NK-92 (cell line): ENCODE measurements around the gene PLD1.

Experiments
- DNase-seq: peaks from one replicate; lab custom pipeline; 2025; ENCODE audit not compliant: unreplicated experiment; lab: John Stamatoyannopoulos, UW

The PLD1 gene

DNA sequence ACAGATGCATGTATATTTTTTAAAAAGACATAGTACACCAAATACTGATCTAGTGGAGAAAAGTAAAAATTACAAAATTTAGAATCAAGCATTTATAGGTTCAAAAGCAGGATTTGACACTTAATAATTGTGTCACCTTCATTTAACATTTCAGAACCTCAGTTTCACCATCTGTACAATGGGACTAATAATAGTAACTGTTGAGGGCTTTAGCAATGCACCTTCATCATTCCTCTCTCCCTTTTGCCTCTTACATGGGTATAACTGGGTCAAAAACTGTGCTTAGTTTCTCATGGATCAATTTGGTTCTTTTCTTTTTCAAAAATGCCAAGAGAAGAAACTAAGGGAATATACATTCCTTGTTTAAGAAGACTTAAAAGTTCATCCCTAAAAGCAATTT is 27.4 kb upstream of the PLD1 start:
- DNase-seq, result no peak

DNA sequence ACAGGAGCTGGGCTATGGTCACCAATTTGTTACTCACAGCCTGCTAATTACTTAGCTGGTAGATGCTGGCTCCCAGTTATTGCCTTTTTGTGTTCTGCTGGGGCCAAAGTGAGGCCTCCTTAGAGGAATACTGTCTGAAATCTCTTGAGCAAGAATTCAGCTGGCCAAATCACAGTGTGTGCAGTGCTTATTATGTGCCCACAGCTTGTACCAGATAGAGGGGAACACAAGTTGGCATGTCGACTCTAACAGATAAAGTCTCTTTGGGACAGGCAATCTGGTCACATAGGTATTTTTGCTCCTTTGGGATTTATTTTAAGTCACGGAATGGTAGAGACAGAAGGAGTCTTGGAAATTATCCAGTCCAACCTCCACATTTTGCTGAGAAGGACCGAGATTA is 26.6 kb upstream of the PLD1 start:
- DNase-seq, result no peak

DNA sequence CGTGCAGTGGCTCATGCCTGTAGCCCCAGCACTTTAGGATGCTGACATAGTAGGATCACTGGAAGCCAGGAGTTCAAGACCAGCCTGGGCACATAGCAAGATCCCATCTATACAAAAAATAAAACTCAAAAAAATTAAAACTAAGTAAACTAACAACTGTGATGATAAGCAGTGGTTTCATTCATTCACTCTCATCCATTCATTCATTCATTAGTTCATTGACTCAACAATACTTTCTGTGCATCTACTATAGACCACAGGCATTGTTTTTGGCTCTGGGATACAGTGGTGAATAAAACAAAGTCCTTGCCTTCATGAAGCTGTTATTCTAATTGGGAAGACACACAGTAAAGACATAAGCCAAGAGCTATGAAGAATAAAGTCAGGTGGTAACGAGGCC is 25.3 kb upstream of the PLD1 start:
- no peak for DNase-seq

DNA sequence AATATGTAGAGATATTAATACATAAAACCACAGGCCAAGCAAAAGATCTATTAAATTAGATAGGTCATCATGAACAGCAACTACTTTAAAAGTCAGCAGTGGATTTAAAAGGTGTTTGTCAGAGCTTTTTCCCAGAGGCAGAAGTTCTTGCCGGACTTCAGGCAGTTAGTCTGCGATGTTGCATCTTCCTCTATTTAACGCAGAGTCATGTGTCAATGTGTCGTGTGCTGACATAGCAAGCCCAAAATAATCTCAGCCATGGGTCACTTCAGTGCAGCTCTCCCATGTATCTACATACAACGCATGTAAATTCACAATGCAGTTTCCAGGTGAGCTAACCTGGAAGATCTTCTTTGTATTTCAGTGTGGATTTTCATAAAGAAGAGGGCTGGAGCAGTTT is 24.8 kb upstream of the PLD1 start:
- no peak for DNase-seq

DNA sequence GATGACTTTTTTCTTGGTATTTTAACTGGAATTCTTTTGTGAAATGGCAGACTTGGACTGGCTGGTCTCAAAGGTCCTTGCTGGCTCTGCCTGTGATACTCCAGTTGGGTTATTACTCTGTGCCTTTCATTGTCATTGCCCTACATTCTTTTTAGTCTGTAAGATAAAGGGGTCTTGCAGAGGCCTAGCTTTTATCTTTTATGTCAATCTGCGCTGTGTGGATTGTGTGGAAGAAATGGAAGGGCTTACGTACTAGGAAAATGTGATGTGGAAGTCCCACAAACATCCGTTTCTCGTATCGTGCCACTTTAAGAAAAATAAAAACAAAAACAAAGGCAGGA is 24.1 kb upstream of the PLD1 start:
- no peak for DNase-seq

DNA sequence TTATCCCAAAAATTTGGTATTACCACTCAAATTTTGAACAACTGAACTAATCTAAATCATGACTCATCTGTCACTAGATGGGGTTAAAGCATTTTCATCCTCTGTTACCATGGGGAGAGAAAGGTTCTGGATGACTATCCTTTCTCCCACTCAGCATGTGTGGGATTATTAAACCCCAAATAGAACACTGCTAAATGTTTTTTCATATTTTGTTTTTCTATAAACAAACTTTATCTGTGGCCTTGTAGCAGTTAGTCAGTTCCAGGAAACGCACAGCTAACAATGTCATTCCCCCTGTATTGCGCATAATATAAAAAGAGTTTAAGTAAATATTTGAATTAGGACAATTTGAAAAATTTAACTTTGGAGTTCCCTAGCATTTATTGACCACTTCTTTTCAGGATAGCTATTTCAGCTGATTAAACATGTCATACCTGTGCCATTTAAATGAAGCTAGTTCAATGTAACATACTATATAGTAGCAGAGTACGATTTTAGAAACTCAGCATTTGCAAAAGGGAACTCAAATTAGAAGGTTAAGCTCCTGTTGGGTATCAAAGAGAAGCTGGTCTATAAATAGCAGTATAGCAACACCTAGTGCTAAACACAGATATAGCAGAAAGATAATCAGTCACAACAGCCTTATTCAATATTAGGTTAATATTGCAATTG is 23.6 kb upstream of the PLD1 start:
- DNase-seq, result no peak

DNA sequence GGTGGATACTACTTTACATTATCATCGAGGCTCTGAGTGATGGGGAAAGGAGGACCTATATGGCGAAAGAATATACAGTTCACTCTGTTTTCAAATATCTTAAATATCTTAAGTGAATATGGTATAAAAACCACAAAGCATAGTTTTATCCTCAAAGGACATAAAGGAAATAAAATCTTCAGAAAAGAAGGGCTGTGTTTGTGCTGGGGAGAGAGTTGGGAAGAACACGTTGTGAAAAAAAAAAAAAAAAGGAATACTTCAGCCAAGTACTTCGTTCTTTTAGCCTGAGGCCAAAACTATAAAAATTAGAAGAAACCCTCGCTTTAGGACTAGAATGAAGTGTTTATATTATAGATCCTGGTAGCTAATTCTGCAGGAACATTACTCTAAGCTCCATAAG is 22.7 kb upstream of the PLD1 start:
- no peak for DNase-seq

DNA sequence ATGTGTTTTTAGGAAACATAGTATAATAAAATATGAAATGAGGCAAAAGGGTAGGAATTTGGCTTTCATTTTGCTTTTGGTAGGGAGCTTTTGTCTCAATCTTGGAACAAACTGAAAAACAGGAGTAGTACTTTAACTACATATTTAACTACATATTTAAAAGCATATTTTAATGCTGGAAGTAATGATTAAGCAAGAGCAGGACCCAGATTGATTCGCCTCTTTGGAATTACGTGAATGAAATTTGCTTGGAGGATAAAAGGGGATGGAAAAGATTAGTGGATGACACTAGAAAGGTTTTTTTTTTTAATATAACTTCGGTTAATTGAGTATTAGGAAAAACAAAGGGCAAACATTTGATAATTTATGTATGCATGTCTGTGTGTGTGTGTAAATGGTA is 21.7 kb upstream of the PLD1 start:
- no peak for DNase-seq

DNA sequence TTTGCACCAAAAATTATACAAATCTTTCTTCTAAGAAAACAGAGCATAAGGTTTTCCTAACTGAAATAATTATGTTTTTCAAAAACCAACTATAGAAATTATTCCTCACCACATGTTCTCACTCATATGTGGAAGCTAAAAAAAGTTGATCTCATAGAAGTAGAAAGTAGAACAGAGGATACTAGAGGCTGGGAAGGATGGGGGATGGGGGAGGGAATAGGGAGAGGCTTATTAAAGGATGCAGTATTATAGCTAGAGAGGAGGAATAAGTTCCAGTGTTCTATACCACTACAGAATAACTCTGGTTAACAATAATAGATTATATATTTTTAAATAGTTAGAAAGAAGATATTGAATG is 20.2 kb upstream of the PLD1 start:
- DNase-seq, result no peak

DNA sequence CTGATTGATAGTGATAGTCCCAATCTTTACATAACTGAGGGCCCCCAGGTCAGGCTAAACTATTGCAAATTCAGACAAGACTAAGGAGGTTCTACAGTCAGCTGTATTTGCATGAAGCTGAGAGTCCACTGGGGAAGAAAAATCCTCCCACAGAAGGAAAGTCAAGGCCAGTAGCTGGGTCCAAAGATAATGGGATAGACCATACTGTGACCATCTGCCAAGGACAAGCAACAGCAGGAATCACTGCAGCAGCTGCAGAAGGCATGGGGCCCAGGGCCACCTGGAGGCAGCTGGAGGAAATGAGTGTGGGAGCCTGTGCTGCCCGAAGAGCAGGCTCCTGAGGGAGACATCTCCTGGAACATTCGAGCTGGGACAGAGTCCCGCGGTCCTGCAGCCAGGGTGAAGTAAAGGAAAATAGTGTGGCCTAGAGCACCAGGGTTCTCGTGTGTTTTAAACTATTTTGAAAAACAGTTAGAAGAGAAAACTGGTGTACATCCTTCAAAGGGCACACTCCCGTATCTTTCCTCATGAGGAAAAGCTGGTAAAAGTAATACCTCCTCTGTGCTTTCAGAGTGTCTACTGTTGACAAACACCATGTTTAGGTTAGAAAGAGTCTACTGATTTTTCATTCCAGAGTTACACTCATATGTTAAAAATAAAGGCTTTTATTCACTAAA is 19.7 kb upstream of the PLD1 start:
- no peak for DNase-seq

DNA sequence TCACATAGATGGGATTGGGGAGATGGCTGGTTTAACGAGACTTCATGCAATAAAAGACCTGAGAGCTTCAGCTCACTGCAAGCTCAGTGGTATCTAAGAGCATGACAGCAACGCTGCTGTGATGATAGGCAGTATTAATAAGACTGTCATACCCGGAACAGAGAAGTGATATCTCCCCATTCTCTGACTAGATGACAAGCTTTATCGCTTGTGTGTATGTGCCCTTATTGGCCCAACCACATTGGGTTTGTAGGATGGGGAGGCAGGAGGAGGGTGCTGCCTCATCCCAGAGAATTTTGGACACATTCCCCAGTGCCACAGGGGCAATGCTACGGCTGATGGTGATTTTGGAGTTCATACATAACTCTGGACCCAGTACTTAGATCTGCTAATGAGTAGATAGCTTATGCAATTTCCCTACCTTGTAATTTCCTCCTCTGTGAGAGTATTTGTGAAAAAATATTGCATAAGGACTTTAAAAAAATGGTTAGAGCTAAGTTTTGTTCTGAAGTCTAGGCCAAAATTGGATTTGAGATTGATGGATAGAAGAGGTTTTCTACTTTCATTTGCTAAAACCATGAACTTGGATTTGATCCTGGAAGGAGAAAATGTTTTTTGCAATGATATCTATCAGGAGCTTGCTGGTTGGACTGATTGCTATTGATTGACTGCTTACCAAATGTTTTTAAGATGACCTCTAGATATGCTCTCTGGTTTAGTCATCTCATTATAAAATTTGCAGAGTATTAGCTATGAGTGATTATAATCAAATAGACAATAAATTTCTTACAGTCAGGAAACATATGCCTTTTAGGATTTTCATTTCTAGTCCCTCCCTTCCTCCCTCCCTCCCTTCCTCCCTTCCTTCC is 18.9 kb upstream of the PLD1 start:
- DNase-seq, result no peak

DNA sequence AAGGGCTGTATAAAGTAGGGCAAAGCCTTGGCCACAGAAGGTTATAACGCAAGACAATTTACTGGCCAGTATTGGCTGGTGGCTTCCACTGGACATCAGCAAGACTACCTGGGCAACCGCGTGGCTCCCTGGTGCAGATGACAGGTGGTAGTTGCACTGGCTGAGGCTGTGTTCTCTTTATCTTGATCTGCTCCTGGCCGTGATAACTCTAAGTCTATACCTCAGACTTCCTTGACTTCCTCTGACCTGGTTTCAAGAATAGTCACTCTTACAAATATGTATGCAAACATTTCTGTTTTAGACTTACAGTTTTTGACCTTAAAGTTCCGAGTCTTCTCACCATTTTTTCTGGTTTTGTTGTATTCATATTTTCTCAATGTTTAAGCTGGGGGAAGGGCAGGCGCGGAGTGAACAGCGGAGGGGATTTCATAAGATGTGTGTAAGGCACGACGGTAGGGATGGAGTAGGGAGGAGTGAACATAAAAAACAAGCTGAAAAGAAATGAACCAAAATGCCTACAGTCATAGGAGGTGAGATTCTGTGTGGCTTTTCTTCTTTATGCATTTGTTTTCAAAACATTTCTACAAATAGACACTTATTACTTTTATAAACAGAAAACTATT is 17.7 kb upstream of the PLD1 start:
- no peak for DNase-seq

DNA sequence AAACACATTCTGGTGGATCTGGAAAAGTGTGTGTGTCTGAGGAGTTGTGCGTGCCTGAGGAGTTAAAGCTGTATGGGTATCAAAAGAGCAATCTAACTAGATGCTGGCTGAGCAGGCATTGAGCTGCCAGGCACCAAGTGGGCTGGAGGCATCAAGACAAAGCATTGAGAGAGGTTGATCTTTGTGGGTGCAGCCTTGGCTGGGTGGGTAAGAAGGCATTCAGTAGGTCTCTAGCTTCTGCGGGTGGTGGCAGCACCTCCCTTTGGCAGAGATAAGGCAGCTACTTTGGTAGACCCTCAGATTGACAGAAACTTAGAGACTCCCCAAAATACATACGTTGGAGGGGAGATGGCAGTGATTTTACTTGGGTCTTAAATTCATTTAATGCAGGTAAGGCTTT is 17.1 kb upstream of the PLD1 start:
- DNase-seq, result no peak

DNA sequence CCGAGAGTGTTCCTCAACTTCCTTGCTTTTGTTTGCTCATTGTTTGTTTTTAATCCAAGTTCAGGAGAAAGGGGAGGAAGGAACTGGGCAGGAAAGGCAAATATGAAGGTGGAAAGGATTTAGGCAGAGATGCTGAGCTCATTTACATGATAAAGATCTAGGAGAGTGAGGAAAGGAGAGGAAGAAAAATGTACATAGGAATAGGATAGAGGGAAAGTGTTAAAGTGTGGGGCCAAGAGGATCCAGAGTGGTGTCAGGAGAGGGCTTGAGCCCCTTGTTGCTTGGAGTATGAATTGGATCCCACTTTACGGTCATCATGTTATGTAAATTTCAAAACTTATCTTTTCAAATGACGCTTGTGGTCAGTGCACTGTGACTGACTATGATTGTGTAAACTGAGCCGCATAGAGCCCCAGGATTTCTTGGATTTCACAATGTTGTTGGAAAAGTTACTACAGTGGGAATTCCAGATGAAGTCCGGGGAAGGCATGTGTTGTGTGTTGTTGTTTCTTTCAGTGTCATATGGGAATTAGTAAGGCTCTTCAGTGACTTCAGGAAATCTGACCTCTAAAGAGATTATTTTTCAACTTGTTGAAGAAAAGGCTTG is 15.0 kb upstream of the PLD1 start:
- DNase-seq, result no peak

DNA sequence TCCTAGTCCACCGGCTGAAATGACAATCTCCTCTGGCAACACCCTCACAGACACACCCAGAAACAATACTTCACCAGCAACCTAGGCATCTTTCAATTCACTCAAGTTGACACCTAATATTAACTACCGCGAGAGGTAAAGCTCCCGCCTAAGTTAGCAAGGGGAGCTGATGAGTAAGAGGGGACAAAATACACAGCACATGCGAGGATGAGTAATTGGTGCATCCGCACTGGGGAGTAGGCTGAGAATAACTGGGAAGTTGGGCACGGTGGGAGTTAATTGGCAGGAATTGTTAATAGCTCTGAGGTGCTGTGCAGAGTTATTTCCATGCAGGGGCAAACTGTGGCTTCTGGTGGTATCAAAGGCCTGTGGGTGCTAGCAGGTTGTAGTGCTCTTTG is 14.5 kb upstream of the PLD1 start:
- DNase-seq, result no peak

DNA sequence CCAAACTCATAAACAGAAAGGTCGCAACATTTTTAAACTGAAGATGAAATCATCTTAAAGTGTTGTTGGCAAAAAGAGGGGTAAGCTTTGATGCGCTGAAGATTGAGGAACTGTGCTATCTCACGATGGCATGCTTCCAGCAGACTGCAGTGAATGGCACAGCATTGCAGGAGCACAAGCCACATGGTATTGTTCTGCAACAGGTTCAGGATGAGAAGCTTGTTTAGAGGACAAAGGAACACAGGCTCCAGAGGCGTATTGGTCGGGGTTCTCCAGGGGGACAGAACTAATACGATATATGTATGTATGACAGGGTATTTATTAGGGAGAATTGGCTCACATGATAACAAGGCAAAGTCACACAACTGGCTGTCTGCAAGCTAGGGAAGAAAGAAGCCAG is 13.8 kb upstream of the PLD1 start:
- no peak for DNase-seq

DNA sequence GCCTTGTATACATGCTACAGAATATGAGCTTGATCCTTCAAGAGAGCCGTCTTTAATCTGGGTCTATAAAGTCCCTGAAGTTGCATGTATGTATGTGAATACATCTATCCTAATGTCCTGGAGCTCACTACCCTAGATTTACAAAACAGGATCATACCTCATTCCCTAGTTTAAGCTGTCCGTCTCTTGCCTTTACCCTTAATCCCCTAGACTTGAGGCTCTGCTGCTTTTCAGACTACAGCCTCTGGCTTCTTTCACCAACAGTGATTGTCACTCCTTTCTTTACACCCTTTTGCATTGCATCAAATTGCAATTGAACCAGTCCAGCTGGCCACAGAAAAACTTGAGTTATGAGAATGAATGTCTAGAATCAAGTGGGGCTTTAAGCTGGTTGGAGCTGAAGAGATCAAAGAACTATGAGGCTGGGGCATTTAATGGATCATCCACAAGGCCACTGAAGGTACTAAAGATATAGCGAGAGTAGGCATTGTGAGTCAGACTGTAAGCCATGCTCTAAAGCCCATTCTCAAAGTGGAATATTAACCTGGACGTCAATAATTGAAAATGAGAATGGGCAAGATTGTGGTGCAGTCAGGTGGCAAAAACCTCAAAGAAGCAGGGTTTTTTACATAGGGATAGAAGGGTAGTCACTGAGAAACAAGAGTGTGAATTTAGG is 12.3 kb upstream of the PLD1 start:
- DNase-seq, result no peak

DNA sequence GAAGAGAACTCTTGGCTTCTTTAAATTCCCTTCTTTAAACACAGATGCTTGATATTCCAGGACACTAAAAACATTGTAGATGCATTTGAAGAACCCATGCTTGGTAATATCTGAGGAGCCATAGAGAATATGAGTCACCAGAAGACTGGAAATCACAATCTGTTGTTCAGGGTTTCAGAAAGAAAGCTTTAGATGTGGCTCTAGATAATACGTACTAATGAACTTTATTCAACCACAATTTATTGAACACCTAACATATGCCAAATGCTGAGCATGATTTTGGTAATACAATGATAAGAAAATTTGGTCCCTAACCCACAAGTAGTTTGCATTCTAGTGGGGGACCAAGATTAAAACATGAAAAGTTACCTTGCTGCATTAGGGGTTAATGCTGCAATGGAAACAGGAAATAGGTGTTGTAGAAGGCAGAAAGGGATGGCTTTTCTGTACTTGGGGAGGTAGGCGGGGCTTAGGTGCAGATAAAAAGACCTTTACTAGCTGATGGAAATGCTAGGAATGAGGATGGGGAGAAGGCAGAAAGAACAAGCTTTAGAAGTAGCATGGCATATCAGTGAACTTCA is 11.6 kb upstream of the PLD1 start:
- no peak for DNase-seq

DNA sequence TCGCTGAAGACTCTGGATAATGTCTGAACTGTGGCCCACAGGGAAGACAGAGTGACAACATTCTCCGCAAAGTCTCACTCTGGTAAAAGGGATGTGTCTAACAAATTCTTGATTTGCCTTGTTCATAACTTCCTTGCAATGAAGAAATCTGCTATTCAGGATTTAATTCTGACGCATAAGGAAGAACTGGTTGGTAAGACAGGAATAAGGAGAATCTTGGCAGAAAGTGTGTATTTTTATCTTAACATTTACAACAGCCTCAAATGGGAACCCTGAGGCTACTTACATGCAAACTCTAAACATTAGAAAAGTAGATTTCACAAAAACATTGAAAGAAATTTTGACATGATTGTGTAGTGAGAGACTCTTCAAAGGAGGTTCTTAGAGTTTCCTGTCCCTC is 10.8 kb upstream of the PLD1 start:
- DNase-seq, result no peak

DNA sequence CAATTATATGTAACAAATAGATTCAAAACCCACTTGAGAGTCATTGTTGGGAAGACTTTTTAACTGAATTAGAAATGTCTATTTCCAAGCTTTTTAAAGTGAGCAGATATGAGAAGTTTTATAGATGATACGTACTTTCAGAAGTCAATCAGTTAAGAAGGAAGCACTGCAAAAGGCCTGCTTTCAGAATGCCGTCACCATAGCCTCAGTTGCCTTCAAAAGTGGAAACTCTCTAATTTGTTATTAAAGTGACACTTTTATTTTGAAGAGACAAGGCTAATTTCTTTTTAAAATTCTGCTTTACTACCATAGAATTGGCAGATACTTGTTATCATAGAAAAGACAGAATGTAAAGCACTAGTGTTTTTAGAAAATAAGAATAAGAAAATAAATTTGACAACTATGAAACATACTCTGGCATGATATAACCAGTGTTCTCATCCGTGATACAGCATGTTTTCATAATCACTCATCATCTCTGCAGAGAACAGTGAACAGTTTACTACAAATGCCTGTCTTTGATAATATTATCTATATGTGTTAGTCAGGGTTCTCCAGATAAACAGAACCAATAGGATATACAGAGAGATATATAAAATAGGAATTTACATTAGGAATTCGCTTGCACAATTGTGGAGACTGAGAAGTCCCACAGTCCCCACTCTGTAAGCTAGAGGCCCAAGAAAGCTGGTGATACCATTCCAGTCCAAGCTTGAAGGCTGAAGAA is 7.0 kb upstream of the PLD1 start:
- DNase-seq, result no peak
